ENCODE data around the gene PCOLCE2. TPM values are rescaled to one million over a fixed set of nuclear protein-coding genes. Genes with fewer than 3 reads are reported as not detected.

Gene PCOLCE2
- total and polyA plus RNA-seq, 9 donors, result 1.5 to 47.9 (median 3.6) TPM

- Histone ChIP-seq H3K4me1 (ENCODE audit: insufficient read depth) (no peaks in the 10 kb centered on the region), H3K36me3 (no peaks in the 10 kb centered on the region), H3K27me3 (no peaks in the 10 kb centered on the region), H3K4me3 (no peak overlapping the region), H3K9me3 (no peaks in the 10 kb centered on the region), H3K27ac (no peak overlapping the region)
- intact Hi-C loops (cut with DNase I), result no loop called here
- WGBS, 3 donors, result 90 to 94% (median 92%) methylated on average over 9 of the region's 9 CpGs
- TF ChIP-seq, protein P1, sequence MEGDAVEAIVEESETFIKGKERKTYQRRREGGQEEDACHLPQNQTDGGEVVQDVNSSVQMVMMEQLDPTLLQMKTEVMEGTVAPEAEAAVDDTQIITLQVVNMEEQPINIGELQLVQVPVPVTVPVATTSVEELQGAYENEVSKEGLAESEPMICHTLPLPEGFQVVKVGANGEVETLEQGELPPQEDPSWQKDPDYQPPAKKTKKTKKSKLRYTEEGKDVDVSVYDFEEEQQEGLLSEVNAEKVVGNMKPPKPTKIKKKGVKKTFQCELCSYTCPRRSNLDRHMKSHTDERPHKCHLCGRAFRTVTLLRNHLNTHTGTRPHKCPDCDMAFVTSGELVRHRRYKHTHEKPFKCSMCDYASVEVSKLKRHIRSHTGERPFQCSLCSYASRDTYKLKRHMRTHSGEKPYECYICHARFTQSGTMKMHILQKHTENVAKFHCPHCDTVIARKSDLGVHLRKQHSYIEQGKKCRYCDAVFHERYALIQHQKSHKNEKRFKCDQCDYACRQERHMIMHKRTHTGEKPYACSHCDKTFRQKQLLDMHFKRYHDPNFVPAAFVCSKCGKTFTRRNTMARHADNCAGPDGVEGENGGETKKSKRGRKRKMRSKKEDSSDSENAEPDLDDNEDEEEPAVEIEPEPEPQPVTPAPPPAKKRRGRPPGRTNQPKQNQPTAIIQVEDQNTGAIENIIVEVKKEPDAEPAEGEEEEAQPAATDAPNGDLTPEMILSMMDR (IDR thresholded peaks at IDR 0.05), result no peak
- no peak for TF ChIP-seq POLR2A (IDR thresholded peaks at IDR 0.05)
- TF ChIP-seq EP300 (IDR thresholded peaks at IDR 0.05), result no peak
- DNase-seq, result no peak
These were observed 80.6 kb downstream of the PCOLCE2 start for GRCh38 chr3:142808103-142808917.

DNA sequence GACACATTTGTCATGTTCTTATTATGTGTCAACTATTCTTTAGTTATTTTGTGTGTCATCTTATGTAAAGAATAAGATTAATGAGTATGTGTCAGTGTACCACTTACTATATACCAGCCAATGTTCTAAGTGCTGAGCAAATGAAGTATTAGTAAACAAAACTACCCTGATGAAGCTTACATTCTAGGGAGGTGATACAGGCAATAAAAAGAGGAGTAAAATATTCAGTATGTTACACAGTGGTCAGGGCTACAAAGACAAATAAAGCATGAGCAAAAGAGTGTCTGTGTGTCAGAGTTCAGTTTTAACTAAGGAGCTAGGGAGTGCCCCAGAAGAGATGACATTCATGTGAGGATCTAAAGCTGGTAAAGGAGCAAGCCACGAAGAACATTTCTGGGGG, 86.0 kb downstream of the PCOLCE2 start:
- no peak overlapping the region for H3K27ac ChIP-seq
- no peak overlapping the region for H3K4me3 ChIP-seq
- no peak for DNase-seq
- TF ChIP-seq EP300 (IDR thresholded peaks at IDR 0.05), result no peak
- TF ChIP-seq, protein P1 (IDR thresholded peaks at IDR 0.05), result no peak
- no peak for TF ChIP-seq POLR2A (IDR thresholded peaks at IDR 0.05)
- intact Hi-C loops (cut with DNase I), result no loop called here
- H3K27me3 ChIP-seq, result no peaks in the 10 kb centered on the region
- no peaks in the 10 kb centered on the region for H3K4me1 ChIP-seq (ENCODE audit: insufficient read depth)
- WGBS, 3 donors, result 60 to 82% (median 75%) methylated on average over 1 of the region's 1 CpG
- no peaks in the 10 kb centered on the region for H3K9me3 ChIP-seq
- H3K36me3 ChIP-seq, result no peaks in the 10 kb centered on the region

DNA sequence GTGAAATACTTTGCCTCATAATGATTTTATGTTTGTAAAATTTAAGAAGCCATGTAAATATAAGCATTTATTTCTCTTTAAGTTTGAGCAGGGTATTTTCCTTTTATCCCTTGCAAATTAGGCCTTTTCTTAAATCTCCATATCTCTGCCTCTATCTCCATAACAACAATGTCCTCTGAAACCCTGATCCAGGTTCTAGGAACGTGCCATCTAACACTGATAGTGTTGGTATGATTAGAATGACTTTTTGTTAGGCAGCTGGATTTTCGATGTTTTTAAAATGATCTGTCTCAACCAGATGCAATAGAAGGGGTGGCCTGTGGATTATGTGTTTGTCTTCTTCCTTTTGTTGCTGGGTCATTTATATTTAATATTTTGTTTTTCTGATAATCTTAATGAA, 87.1 kb downstream of the PCOLCE2 start:
- intact Hi-C loops (cut with DNase I), result no loop called here
- no peak overlapping the region for H3K27ac ChIP-seq
- no peaks in the 10 kb centered on the region for H3K9me3 ChIP-seq
- H3K36me3 ChIP-seq, result no peaks in the 10 kb centered on the region
- TF ChIP-seq POLR2A (IDR thresholded peaks at IDR 0.05), result no peak
- no peak for TF ChIP-seq EP300 (IDR thresholded peaks at IDR 0.05)
- TF ChIP-seq, protein P1 (IDR thresholded peaks at IDR 0.05), result no peak
- H3K27me3 ChIP-seq, result no peaks in the 10 kb centered on the region
- WGBS, 3 donors, result 85 to 89% (median 86%) methylated on average over 2 of the region's 2 CpGs
- H3K4me1 ChIP-seq (ENCODE audit: insufficient read depth), result no peaks in the 10 kb centered on the region
- no peak overlapping the region for H3K4me3 ChIP-seq
- DNase-seq, result no peak

DNA sequence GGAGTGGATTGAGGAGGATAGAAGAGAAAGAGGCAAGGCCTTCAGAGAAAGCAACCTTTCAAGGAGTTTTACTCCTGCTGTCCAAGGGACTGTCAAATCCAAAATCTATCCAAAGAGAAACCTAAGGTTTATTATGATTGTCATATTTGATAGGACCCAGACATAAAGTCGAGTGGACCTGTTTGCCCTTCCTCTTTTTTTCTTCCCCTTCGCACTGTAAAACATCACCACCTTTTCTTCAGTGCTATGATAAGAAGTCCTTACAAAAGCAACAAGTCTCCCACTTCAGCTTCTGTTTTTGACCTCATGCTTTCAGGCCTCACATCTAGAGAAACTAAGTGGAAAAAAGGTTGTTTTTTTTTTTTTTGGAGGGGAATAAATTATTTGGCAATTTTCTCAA, 92.1 kb downstream of the PCOLCE2 start:
- WGBS, 3 donors, result 80 to 85% (median 82%) methylated on average over 2 of the region's 2 CpGs
- intact Hi-C loops (cut with DNase I), result no loop called here
- no peaks in the 10 kb centered on the region for H3K36me3 ChIP-seq

More for the DNA sequence above, 92.1 kb downstream of the PCOLCE2 start:
- no peak for DNase-seq
- no peak overlapping the region for H3K27ac ChIP-seq
- no peaks in the 10 kb centered on the region for H3K4me1 ChIP-seq (ENCODE audit: insufficient read depth)
- TF ChIP-seq, protein P1 (IDR thresholded peaks at IDR 0.05), result no peak
- TF ChIP-seq POLR2A (IDR thresholded peaks at IDR 0.05), result no peak
- TF ChIP-seq EP300 (IDR thresholded peaks at IDR 0.05), result no peak
- no peaks in the 10 kb centered on the region for H3K27me3 ChIP-seq
- no peaks in the 10 kb centered on the region for H3K9me3 ChIP-seq
- H3K4me3 ChIP-seq, result no peak overlapping the region

Data from ovary (tissue), 9 donors.